Activated CD4-positive, alpha-beta T cell treated with anti-CD3 and anti-CD28 coated beads for 36 hours (primary cell): ENCODE data around the gene DUSP1. TPM values are rescaled to one million over a fixed set of nuclear protein-coding genes. Genes with fewer than 3 reads are reported as not detected.

Experiments used
- ATAC-seq: fragments of 200-7000 bp; cut with Tn5 transposase; one replicate; pipeline ENCODE4 v1.10.0; 2021; ENCODE audit warnings: mild to moderate bottlenecking, moderate library complexity
- CTCF ChIA-PET: fragments of 350-600 bp; sonication (Branson Sonifier 250); formaldehyde crosslinking; loops from one replicate; lab custom pipeline; 2021; ENCODE audit warnings: antibody characterized with exemption; lab: Charles Lee
- POLR2A ChIA-PET: fragments of 350-600 bp; sonication (Branson Sonifier 250); formaldehyde crosslinking; loops from one replicate; lab custom pipeline; 2021; ENCODE audit warnings: antibody characterized with exemption, inconsistent platforms; lab: Charles Lee
- DNase-seq: peaks from one replicate; pipeline ENCODE4 v3.0.0-alpha.2; 2020
- H3K27ac Mint-ChIP-seq: one replicate; pipeline ENCODE4 v1.8.0; 2021; ENCODE audit warnings: mixed read lengths
- H3K27me3 Mint-ChIP-seq: one replicate; pipeline ENCODE4 v1.8.0; 2021; ENCODE audit warnings: mixed read lengths
- H3K36me3 Mint-ChIP-seq: one replicate; pipeline ENCODE4 v1.8.0; 2021; ENCODE audit warnings: low read depth, mixed read lengths
- H3K4me1 Mint-ChIP-seq: one replicate; pipeline ENCODE4 v1.8.0; 2021; ENCODE audit warnings: mixed read lengths
- H3K4me3 Mint-ChIP-seq: one replicate; pipeline ENCODE4 v1.8.0; 2021; ENCODE audit warnings: mild to moderate bottlenecking, moderate library complexity, mixed read lengths
- H3K9me3 Mint-ChIP-seq: one replicate; pipeline ENCODE4 v1.8.0; 2021; ENCODE audit warnings: low read depth, mixed read lengths
- intact Hi-C, 2 experiments: fragments of 100-400 bp; cut with DNase I in 1 of 2; cut with micrococcal nuclease in 1 of 2; formaldehyde crosslinking; loops; one replicate each; pipeline versions ENCODE4 v1.14.2 to v1.15.1; 2022 to 2024; cut with DNase I, micrococcal nuclease
- total RNA-seq, 2 experiments: library from RNA; stranded (reverse); gene quantifications; one replicate each; pipeline ENCODE4 v1.2.3, GENCODE V29; 2021

DUSP1 gene
- total RNA-seq, 2 experiments from 2014 or later: 6.7 to 7.4 TPM

GRCh38 chr5:172796306-172796705 lies 25.3 kb upstream of the DUSP1 start:
- CTCF ChIA-PET: no interaction called here
- no peaks in the 10 kb centered on the region for H3K9me3 Mint-ChIP-seq
- DNase-seq (no peak), ATAC-seq (no peak)
- POLR2A ChIA-PET: no interaction called here
- no peak overlapping the region for H3K27ac Mint-ChIP-seq
- H3K4me3 Mint-ChIP-seq: no peak overlapping the region
- intact Hi-C loops: no loop called here
- H3K27me3 Mint-ChIP-seq: no peaks in the 10 kb centered on the region
- no peaks in the 10 kb centered on the region for H3K36me3 Mint-ChIP-seq
- H3K4me1 Mint-ChIP-seq: peaks cover 22% of the 10 kb centered on the region

- Mint-ChIP-seq H3K9me3 (no peaks in the 10 kb centered on the region), H3K27ac (no peak overlapping the region), H3K27me3 (no peaks in the 10 kb centered on the region), H3K4me3 (no peak overlapping the region), H3K4me1 (peaks cover 22% of the 10 kb centered on the region), H3K36me3 (no peaks in the 10 kb centered on the region)
- DNase-seq (no peak), ATAC-seq (no peak)
- ChIA-PET POLR2A (interaction anchor here (0.8 kb wide), 1 partner anchor 12 kb away, joined by 4 read pairs; no protein-coding TSS in a partner anchor), CTCF (no interaction called here)
- intact Hi-C loops: no loop called here
These were observed 24.5 kb upstream of the DUSP1 start for GRCh38 chr5:172795318-172795977.

- Mint-ChIP-seq H3K4me1 (peaks cover 21% of the 10 kb centered on the region), H3K27ac (no peak overlapping the region), H3K9me3 (no peaks in the 10 kb centered on the region), H3K27me3 (no peaks in the 10 kb centered on the region), H3K36me3 (no peaks in the 10 kb centered on the region), H3K4me3 (no peak overlapping the region)
- POLR2A ChIA-PET: no interaction called here
- peak; percentile 24 for ATAC-seq
- DNase-seq: no peak
- intact Hi-C loops: no loop called here
- CTCF ChIA-PET: interaction anchor here (1.1 kb wide), 1 partner anchor 140 kb away, joined by 3 read pairs; no protein-coding TSS in a partner anchor
These were observed 22.8 kb upstream of the DUSP1 start for GRCh38 chr5:172793577-172794488.

GRCh38 chr5:172792701-172793570 lies 21.9 kb upstream of the DUSP1 start:
- DNase-seq (no peak), ATAC-seq (no peak)
- peaks cover 14% of the 10 kb centered on the region for H3K4me1 Mint-ChIP-seq
- ChIA-PET CTCF (interaction anchor here (0.6 kb wide), 1 partner anchor 12 kb away, joined by 4 read pairs; no protein-coding TSS in a partner anchor), POLR2A (interaction anchor here (0.7 kb wide), 1 partner anchor 87 kb away, joined by 3 read pairs; no protein-coding TSS in a partner anchor)
- intact Hi-C loops: no loop called here
- H3K27ac Mint-ChIP-seq: no peak overlapping the region
- H3K4me3 Mint-ChIP-seq: no peak overlapping the region
- H3K36me3 Mint-ChIP-seq: no peaks in the 10 kb centered on the region
- H3K27me3 Mint-ChIP-seq: no peaks in the 10 kb centered on the region
- H3K9me3 Mint-ChIP-seq: no peaks in the 10 kb centered on the region

- H3K4me1 Mint-ChIP-seq: peaks cover 10% of the 10 kb centered on the region
- ChIA-PET CTCF (interaction anchor here (0.5 to 1.1 kb wide), 2 partner anchors 14 to 128 kb away, joined by 3 read pairs; no protein-coding TSS in a partner anchor), POLR2A (interaction anchor here (0.7 kb wide), 1 partner anchor 85 kb away, joined by 3 read pairs; no protein-coding TSS in a partner anchor)
- H3K27me3 Mint-ChIP-seq: no peaks in the 10 kb centered on the region
- no peak overlapping the region for H3K4me3 Mint-ChIP-seq
- no peak overlapping the region for H3K27ac Mint-ChIP-seq
- no peaks in the 10 kb centered on the region for H3K36me3 Mint-ChIP-seq
- DNase-seq: no peak
- intact Hi-C loops: no loop called here
- H3K9me3 Mint-ChIP-seq: no peaks in the 10 kb centered on the region
- no peak for ATAC-seq
These were observed 20.9 kb upstream of the DUSP1 start for GRCh38 chr5:172791726-172792445.

GRCh38 chr5:172791286-172791685 lies 20.3 kb upstream of the DUSP1 start:
- Mint-ChIP-seq H3K36me3 (no peaks in the 10 kb centered on the region), H3K4me1 (peaks cover 10% of the 10 kb centered on the region), H3K27me3 (no peaks in the 10 kb centered on the region), H3K27ac (no peak overlapping the region), H3K9me3 (no peaks in the 10 kb centered on the region), H3K4me3 (no peak overlapping the region)
- DNase-seq (no peak), ATAC-seq (no peak)
- CTCF ChIA-PET: interaction anchor here (0.5 to 1.1 kb wide), 2 partner anchors 14 to 127 kb away, joined by 3 read pairs; no protein-coding TSS in a partner anchor
- POLR2A ChIA-PET: no interaction called here
- intact Hi-C loops: no loop called here

- DNase-seq (no peak), ATAC-seq (no peak)
- Mint-ChIP-seq H3K27me3 (no peaks in the 10 kb centered on the region), H3K36me3 (no peaks in the 10 kb centered on the region), H3K4me3 (no peak overlapping the region), H3K27ac (no peak overlapping the region), H3K9me3 (no peaks in the 10 kb centered on the region), H3K4me1 (peaks cover 10% of the 10 kb centered on the region)
- CTCF ChIA-PET: no interaction called here
- POLR2A ChIA-PET: interaction anchor here (0.6 kb wide), 1 partner anchor 8 kb away, joined by 3 read pairs; no protein-coding TSS in a partner anchor
- intact Hi-C loops: no loop called here
These were observed 19.5 kb upstream of the DUSP1 start for GRCh38 chr5:172790496-172790889.

- CTCF ChIA-PET: no interaction called here
- intact Hi-C loops: no loop called here
These were observed 18.9 kb upstream of the DUSP1 start for GRCh38 chr5:172789687-172790495.

GRCh38 chr5:172788771-172789686 lies 18.0 kb upstream of the DUSP1 start:
- ATAC-seq (no peak), DNase-seq (no peak)
- no peaks in the 10 kb centered on the region for H3K36me3 Mint-ChIP-seq
- CTCF ChIA-PET: interaction anchor here (0.6 kb wide), 1 partner anchor 10 kb away, joined by 3 read pairs; no protein-coding TSS in a partner anchor
- POLR2A ChIA-PET: interaction anchor here (0.5 kb wide), 1 partner anchor 32 kb away, joined by 3 read pairs; no protein-coding TSS in a partner anchor
- no peak overlapping the region for H3K27ac Mint-ChIP-seq
- H3K4me1 Mint-ChIP-seq: peaks cover 9% of the 10 kb centered on the region
- H3K27me3 Mint-ChIP-seq: no peaks in the 10 kb centered on the region
- H3K4me3 Mint-ChIP-seq: no peak overlapping the region
- no peaks in the 10 kb centered on the region for H3K9me3 Mint-ChIP-seq
- intact Hi-C loops: no loop called here

More at GRCh38 chr5:172789687-172790495, 18.9 kb upstream of the DUSP1 start:
- H3K27me3 Mint-ChIP-seq: no peaks in the 10 kb centered on the region
- ATAC-seq: no peak
- H3K9me3 Mint-ChIP-seq: no peaks in the 10 kb centered on the region
- no peak for DNase-seq
- POLR2A ChIA-PET: interaction anchor here (0.5 to 0.6 kb wide), 2 partner anchors 7 to 31 kb away, joined by 3 read pairs; no protein-coding TSS in a partner anchor
- no peak overlapping the region for H3K4me3 Mint-ChIP-seq
- no peaks in the 10 kb centered on the region for H3K36me3 Mint-ChIP-seq
- no peak overlapping the region for H3K27ac Mint-ChIP-seq
- H3K4me1 Mint-ChIP-seq: peaks cover 10% of the 10 kb centered on the region
